ENCODE measurements around the gene PLCD4.

The PLCD4 gene

GRCh38 chr2:218671654-218672566 lies 64.2 kb downstream of the PLCD4 start, which contains the start of the genes RNF25 and STK36:
TSS of gene RNF25 (minus strand) at chr2:218672002. CDS start at chr2:218671970, 32 bp downstream.
TSS of gene STK36 (plus strand) at chr2:218672086. CDS start at chr2:218672830, 744 bp downstream.
- peak; percentile 93 for DNase-seq

GRCh38 chr2:218679119-218679518 lies 71.4 kb downstream of the PLCD4 start:
- DNase-seq, result no peak

DNA sequence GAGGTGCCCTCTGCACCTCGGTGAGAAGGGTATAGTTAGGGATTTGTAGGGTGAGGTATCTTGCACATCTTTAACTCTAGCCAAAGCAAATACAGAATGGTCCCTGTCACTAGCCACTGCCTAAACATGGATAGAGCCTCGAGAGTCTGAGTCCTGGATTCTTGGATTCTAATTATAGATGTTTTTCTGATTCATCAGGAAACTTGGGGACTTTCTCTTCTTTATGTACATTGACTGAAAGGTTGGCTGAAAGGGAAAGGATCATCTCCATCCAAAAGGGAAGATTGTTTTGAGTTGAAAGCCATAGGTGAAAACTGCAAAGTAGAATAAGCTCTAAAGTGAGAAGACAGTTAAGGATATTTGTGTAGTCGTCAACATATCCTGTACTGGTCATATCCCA lies 72.4 kb downstream of the PLCD4 start:
- no peak for DNase-seq

Measured in midbrain (tissue), 1 donor.